Left hindlimb (tissue), 1 donor: ENCODE measurements around the gene PNMA8C.
A peak's percentile ranks its signal among the peaks of the same experiment; 100 is the strongest.
"Not testable (repeated sequence)": the region's sequence is repeated elsewhere in the genome, so short reads cannot be mapped to it uniquely, and the experiment has no call there.

Experiments used
- DNase-seq: peaks from one replicate; pipeline ENCODE4 v3.0.0-alpha.2; 2018

The PNMA8C gene

GRCh38 chr19:46447006-46447405 is 18.3 kb upstream of the PNMA8C start:
- DNase-seq: no peak

- no peak for DNase-seq
Observed at GRCh38 chr19:46446021-46446420, 17.3 kb upstream of the PNMA8C start.

- peak; percentile 68 for DNase-seq
Observed at GRCh38 chr19:46442808-46443450, 14.2 kb upstream of the PNMA8C start.

GRCh38 chr19:46441866-46442265 is 13.1 kb upstream of the PNMA8C start:
- DNase-seq: no peak

- DNase-seq: not testable (repeated sequence)
Observed at GRCh38 chr19:46435689-46436088, 7.0 kb upstream of the PNMA8C start.

GRCh38 chr19:46435009-46435408 is 6.3 kb upstream of the PNMA8C start:
- no peak for DNase-seq

GRCh38 chr19:46433470-46433869 is 4.7 kb upstream of the PNMA8C start:
- DNase-seq: not testable (repeated sequence)

- no peak for DNase-seq
Observed at GRCh38 chr19:46431824-46432223, 3.1 kb upstream of the PNMA8C start.

- DNase-seq: no peak
Observed at GRCh38 chr19:46429999-46430398, 1.3 kb upstream of the PNMA8C start.

GRCh38 chr19:46427518-46428045 is 1.2 kb downstream of the PNMA8C start:
- no peak for DNase-seq

- peak; percentile 85 for DNase-seq
Observed at GRCh38 chr19:46426506-46427162, 2.1 kb downstream of the PNMA8C start.

GRCh38 chr19:46426035-46426505 is 2.7 kb downstream of the PNMA8C start:
- DNase-seq: no peak

- DNase-seq: no peak
Observed at GRCh38 chr19:46423188-46423587, 5.5 kb downstream of the PNMA8C start.

GRCh38 chr19:46422344-46422743 is 6.4 kb downstream of the PNMA8C start:
- no peak for DNase-seq

GRCh38 chr19:46420056-46420455 is 8.7 kb downstream of the PNMA8C start:
- no peak for DNase-seq

GRCh38 chr19:46415804-46416709 is 12.7 kb downstream of the PNMA8C start:
- DNase-seq: peak; percentile 97

GRCh38 chr19:46414899-46415298 is 13.8 kb downstream of the PNMA8C start:
- DNase-seq: not testable (repeated sequence)

- DNase-seq: peak; percentile 98
Observed at GRCh38 chr19:46413262-46414031, 15.3 kb downstream of the PNMA8C start, which contains the start of gene CCDC8. Gene CCDC8, minus strand, starts transcription at chr19:46413564. Its CDS starts 754 bp downstream, at chr19:46412810.

GRCh38 chr19:46412650-46413261 is 16.0 kb downstream of the PNMA8C start:
- no peak for DNase-seq

- DNase-seq: no peak
Observed at GRCh38 chr19:46411925-46412649, 16.6 kb downstream of the PNMA8C start.
